ENCODE measurements around the gene TPST1.
"Not testable (repeated sequence)": the region's sequence is repeated elsewhere in the genome, so short reads cannot be mapped to it uniquely, and the experiment has no call there.

GRCh38 chr7:66374141-66374840 lies 169.2 kb downstream of the TPST1 start:
- not testable (repeated sequence) for TF ChIP-seq EP300 (IDR thresholded peaks at IDR 0.05; ENCODE audit: low read depth); POLR2A (IDR thresholded peaks at IDR 0.05)
